Measurements from ENCODE around the gene SNCAIP. TPM values are rescaled to one million over a fixed set of nuclear protein-coding genes. Genes with fewer than 3 reads are reported as not detected.

SNCAIP gene
- total RNA-seq, 3 donors from 2014 or later, result 1.2 to 4.7 (median 2.7) TPM

DNA sequence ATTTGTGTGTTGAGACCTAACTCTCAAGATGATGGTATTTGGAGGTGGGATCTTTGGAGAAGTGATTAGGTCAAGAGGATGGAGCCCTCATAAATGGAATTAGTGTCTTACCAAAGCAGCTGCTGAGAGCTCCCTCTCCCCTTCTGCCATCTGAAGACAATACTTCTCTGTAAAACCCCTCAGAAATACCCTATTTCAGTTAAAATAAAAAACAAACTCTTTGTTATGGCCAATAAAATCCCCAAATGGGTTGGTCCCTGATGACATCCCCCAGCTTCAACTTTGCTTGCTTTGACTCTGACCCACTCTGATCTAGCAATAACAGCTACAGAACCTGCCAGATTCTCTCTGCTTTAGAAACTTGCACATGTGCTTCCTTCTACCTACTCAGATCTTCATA is 100.9 kb downstream of the SNCAIP start:
- Histone ChIP-seq H3K9me3 (no peaks in the 10 kb centered on the region), H3K4me1 (ENCODE audit: low read depth) (no peaks in the 10 kb centered on the region), H3K36me3 (ENCODE audit: low read depth) (no peaks in the 10 kb centered on the region), H3K4me3 (no peak overlapping the region)
- TF ChIP-seq, protein P1, sequence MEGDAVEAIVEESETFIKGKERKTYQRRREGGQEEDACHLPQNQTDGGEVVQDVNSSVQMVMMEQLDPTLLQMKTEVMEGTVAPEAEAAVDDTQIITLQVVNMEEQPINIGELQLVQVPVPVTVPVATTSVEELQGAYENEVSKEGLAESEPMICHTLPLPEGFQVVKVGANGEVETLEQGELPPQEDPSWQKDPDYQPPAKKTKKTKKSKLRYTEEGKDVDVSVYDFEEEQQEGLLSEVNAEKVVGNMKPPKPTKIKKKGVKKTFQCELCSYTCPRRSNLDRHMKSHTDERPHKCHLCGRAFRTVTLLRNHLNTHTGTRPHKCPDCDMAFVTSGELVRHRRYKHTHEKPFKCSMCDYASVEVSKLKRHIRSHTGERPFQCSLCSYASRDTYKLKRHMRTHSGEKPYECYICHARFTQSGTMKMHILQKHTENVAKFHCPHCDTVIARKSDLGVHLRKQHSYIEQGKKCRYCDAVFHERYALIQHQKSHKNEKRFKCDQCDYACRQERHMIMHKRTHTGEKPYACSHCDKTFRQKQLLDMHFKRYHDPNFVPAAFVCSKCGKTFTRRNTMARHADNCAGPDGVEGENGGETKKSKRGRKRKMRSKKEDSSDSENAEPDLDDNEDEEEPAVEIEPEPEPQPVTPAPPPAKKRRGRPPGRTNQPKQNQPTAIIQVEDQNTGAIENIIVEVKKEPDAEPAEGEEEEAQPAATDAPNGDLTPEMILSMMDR (IDR thresholded peaks at IDR 0.05), result no peak
- ATAC-seq (no peak), DNase-seq (no peak)
- intact Hi-C loops (cut with DNase I, micrococcal nuclease), result loop anchor here in 1 of 2 donors (10.0 kb wide), 1 partner anchor 108 kb away; no protein-coding TSS in a partner anchor

DNA sequence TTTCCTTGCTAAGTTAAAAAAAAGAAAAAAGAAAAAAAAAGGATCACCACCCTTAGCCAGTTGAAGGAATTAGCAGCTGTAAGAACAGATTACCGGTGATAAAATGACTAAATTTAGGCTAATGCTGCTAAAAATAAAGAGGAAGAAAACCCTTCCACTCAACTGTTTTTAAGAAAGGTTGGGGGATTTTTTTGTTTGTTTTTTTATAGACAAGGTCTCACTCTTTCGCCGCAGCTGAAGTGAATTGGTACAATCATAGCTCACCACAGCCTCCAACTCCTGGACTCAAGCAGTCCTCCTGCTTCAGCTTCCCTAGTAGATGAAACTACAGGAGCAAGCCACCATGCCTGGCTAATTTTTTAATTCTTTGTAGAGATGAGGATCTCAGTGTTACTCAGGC is 101.7 kb downstream of the SNCAIP start:
- Histone ChIP-seq H3K36me3 (ENCODE audit: low read depth) (no peaks in the 10 kb centered on the region), H3K4me3 (no peak overlapping the region), H3K4me1 (ENCODE audit: low read depth) (no peaks in the 10 kb centered on the region), H3K9me3 (no peaks in the 10 kb centered on the region)
- intact Hi-C loops (cut with DNase I, micrococcal nuclease), result loop anchor here in 1 of 2 donors (10.0 kb wide), 1 partner anchor 109 kb away; no protein-coding TSS in a partner anchor
- TF ChIP-seq, protein P1 (IDR thresholded peaks at IDR 0.05), result no peak
- no peak for ATAC-seq
- DNase-seq, result no peak

DNA sequence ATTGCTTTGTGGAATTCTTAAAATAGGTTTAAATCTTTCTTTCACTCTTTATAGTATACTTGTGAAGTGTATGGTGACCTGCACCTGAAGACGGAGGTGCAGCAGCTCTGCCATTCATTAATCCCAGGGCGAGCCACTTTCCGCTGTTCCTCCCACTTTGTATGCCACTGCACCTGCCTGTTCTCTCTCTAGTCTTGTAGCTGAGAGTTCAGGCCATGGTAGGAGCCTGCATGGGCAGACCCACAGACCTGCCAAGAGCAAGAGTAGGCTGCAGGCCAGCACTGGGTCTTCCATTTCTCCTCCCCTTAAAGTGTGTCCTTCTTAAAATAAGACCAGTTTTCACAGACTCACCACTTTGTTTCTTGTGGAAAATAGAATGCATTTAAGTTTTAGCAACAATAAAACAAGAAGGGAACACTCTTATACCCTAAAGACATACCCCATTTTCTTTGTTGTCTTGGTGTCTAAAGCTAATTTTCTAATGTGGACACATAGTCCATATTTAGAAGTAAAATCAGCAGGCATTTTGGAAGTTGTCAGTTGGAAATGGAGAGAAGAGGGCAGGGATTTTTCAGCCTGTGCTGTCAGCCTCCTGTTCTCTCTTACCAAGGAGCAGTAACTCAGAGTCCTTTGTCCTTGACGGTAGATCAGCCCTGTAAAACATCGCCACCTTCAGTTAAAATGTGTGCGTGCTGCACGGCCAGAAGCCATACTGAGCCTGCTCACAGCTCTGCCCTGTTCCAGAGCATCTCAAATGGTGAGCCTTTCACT is 103.2 kb downstream of the SNCAIP start:
- H3K9me3 ChIP-seq, result no peaks in the 10 kb centered on the region
- DNase-seq, result peak in 2 of 3 donors; percentile 62 to 71
- ATAC-seq, result peak; percentile 95
- TF ChIP-seq, protein P1 (IDR thresholded peaks at IDR 0.05), result no peak
- H3K4me3 ChIP-seq, result no peak overlapping the region
- intact Hi-C loops (cut with DNase I, micrococcal nuclease), result loop anchor here (5.0 to 10.0 kb wide), 3 partner anchors 110 to 223 kb away; no protein-coding TSS in a partner anchor
- no peaks in the 10 kb centered on the region for H3K36me3 ChIP-seq (ENCODE audit: low read depth)
- H3K4me1 ChIP-seq (ENCODE audit: low read depth), result peaks cover under 1% of the 10 kb centered on the region

DNA sequence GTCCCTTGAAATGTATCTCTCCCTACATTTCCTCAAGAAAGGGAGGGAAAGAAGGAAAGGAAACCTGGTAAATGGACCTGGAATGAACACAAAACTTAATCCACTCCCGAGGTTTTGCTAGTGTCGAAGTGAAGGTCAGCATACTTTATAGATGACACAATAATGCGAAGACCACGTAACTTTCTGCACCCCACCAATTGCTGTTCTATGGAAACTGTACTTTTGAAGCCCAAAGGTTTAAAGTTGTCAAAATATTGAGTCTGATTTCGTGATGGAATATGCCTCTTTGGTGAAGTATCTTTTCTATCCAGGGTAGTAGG is 103.7 kb downstream of the SNCAIP start:
- intact Hi-C loops (cut with DNase I, micrococcal nuclease), result loop anchor here (5.0 to 10.0 kb wide), 3 partner anchors 111 to 223 kb away; no protein-coding TSS in a partner anchor
- ATAC-seq (no peak), DNase-seq (no peak)
- Histone ChIP-seq H3K36me3 (ENCODE audit: low read depth) (no peaks in the 10 kb centered on the region), H3K4me1 (ENCODE audit: low read depth) (peaks cover 6% of the 10 kb centered on the region), H3K9me3 (no peaks in the 10 kb centered on the region), H3K4me3 (no peak overlapping the region)
- TF ChIP-seq, protein P1 (IDR thresholded peaks at IDR 0.05), result no peak

DNA sequence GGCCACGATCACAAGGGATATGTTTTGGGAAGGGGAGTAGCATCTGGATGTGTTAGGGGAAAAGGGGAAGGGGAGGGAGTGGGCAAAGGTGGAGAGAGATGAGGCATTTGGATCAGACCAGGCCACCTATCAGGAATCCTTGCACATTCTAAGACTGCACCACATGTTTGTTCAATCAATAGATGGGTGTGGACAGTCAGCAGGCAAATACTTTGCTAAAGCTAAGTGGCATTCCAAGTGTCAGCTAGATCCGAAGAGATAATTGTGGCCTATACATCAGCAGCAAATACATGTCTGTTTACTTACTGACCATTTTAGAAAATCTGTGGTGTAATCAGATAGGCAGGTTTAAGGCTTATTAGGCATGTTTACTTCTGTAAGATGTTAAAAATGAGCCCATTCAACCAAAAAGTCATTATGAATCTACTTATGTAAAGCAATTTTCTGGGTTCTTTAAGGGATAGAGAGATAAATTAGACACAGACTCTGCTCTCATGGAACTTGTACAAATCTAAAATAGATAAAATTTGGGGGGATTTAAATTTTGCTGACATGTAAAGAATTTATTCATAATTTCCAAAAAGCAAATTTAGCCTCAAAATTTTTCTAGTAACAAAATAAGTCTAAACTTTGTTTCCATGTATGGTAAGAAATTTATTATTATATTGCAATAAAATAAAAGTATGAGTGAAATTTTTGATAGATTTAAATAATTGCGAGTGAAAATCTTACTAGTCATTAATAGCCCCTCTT is 107.3 kb downstream of the SNCAIP start:
- H3K36me3 ChIP-seq (ENCODE audit: low read depth), result no peaks in the 10 kb centered on the region
- ATAC-seq (no peak), DNase-seq (no peak)
- TF ChIP-seq, protein P1 (IDR thresholded peaks at IDR 0.05), result no peak
- intact Hi-C loops (cut with DNase I, micrococcal nuclease), result loop anchor here (5.0 to 10.0 kb wide), 3 partner anchors 115 to 227 kb away; no protein-coding TSS in a partner anchor
- H3K4me3 ChIP-seq, result no peak overlapping the region
- H3K4me1 ChIP-seq (ENCODE audit: low read depth), result peaks cover 7% of the 10 kb centered on the region
- no peaks in the 10 kb centered on the region for H3K9me3 ChIP-seq

All from mucosa of descending colon (tissue), 3 donors.